Hepatocyte (in vitro differentiated cells): Measurements from ENCODE around the gene CARD9. TPM values are rescaled to one million over a fixed set of nuclear protein-coding genes. Genes with fewer than 3 reads are reported as not detected.

ENCODE experiments used
- DNase-seq: peaks from one replicate; pipeline ENCODE4 v3.0.0-alpha.2; 2016; ENCODE audit warnings: low spot score
- H2AFZ ChIP-seq: fragments of 200-600 bp; sonication (generic); 2 replicates; pipeline ENCODE4 v1.6.0; 2016; ENCODE audit warnings: antibody characterized with exemption, mild to moderate bottlenecking
- H3K27ac ChIP-seq: fragments of 200-600 bp; sonication (generic); 2 replicates; pipeline ENCODE4 v1.5.1; 2016; ENCODE audit warnings: mild to moderate bottlenecking
- H3K27me3 ChIP-seq: fragments of 200-600 bp; sonication (generic); 2 replicates; pipeline ENCODE4 v1.6.1; 2016
- H3K36me3 ChIP-seq: fragments of 200-600 bp; sonication (generic); replicated peaks from 2 replicates; pipeline ENCODE4 v1.5.1; 2016; ENCODE audit warnings: low read depth; ENCODE audit not compliant: insufficient read depth
- H3K4me1 ChIP-seq: fragments of 200-600 bp; sonication (generic); 2 replicates; pipeline ENCODE4 v1.5.1; 2016; ENCODE audit warnings: mild to moderate bottlenecking, moderate library complexity; ENCODE audit not compliant: insufficient read depth
- H3K4me2 ChIP-seq: fragments of 200-600 bp; sonication (generic); 2 replicates; pipeline ENCODE4 v1.6.0; 2016
- H3K4me3 ChIP-seq: fragments of 200-600 bp; sonication (generic); 2 replicates; pipeline ENCODE4 v1.5.1; 2016; ENCODE audit warnings: mild to moderate bottlenecking
- H3K79me2 ChIP-seq: fragments of 200-600 bp; sonication (generic); 2 replicates; pipeline ENCODE4 v1.6.0; 2017; ENCODE audit warnings: mild to moderate bottlenecking
- H3K9me2 ChIP-seq: fragments of 200-600 bp; sonication (generic); replicated peaks from 2 replicates; pipeline ENCODE4 v1.6.0; 2017; ENCODE audit warnings: mild to moderate bottlenecking; ENCODE audit not compliant: insufficient read depth
- H3K9me3 ChIP-seq: fragments of 200-600 bp; sonication (generic); 2 replicates; pipeline ENCODE4 v1.5.1; 2016; ENCODE audit warnings: low read depth, mild to moderate bottlenecking
- H4K20me1 ChIP-seq: fragments of 200-600 bp; sonication (generic); 2 replicates; pipeline ENCODE4 v1.6.0; 2016; ENCODE audit warnings: mild to moderate bottlenecking; ENCODE audit not compliant: insufficient read depth, poor library complexity, severe bottlenecking
- CTCF ChIP-seq: fragments of 200-600 bp; sonication (generic); IDR thresholded peaks from 2 replicates; pipeline ENCODE4 v1.5.1; 2016; ENCODE audit warnings: antibody characterized with exemption, mild to moderate bottlenecking; ENCODE audit not compliant: poor library complexity
- EZH2 ChIP-seq: fragments of 200-600 bp; sonication (generic); IDR thresholded peaks from 2 replicates; pipeline ENCODE4 v1.6.1; 2016; ENCODE audit warnings: antibody characterized with exemption, mild to moderate bottlenecking, borderline replicate concordance
- EZH2phosphoT487 ChIP-seq: fragments of 200-600 bp; sonication (generic); IDR thresholded peaks from one replicate; pipeline ENCODE4 v1.6.1; 2018; ENCODE audit warnings: antibody characterized with exemption, mild to moderate bottlenecking, low read depth, moderate library complexity; ENCODE audit not compliant: unreplicated experiment, severe bottlenecking
- WGBS: methylation state at CpG from one replicate; pipeline ENCODE4 v1.1.6; 2016; ENCODE audit warnings: low lambda C conversion rate; ENCODE audit errors: missing lambda C conversion rate; 5-methylcytosine and 5-hydroxymethylcytosine counted together
- polyA plus RNA-seq: library from polyadenylated mRNA; unstranded; fragments of >200 nt; fragmentation: Nextera tagmentation; extraction: Ambion mirVana; gene quantifications from 2 replicates; pipeline ENCODE4 v1.2.1, GENCODE V29; 2016
- total RNA-seq: library from RNA; depleted of rRNA; stranded (reverse); fragments of >200 nt; gene quantifications from 2 replicates; pipeline ENCODE4 v1.2.3, GENCODE V29; 2014

Gene CARD9
- total and polyA plus RNA-seq, 2 experiments from 2014 or later = 0.80 to 1.5 TPM

DNA sequence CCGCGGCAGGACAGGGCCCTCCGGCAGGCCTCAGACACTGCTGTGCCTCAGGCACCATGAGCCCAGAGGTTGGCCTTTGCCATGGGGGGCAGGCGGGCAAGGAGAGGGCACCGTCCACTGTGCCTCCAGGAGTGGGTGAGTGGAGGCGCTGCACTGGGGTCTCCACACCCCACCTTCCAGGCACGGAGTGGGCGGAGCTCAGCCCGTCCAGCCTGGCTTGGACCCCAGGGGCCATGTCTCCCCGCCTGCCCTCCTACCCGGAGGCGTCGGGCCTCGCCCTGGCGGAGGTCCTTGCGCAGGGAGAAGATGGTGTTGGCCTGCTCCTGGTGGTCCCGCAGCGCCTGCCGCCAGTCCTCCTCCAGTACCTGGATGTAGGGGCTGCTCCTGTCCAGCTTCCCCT, 3.4 kb downstream of the CARD9 start:
- no peaks in the 10 kb centered on the region for H4K20me1 ChIP-seq
- TF ChIP-seq EZH2 (no peak), CTCF (no peak), EZH2phosphoT487 (no peak)
- H2AFZ ChIP-seq = no peak overlapping the region
- 98% methylated on average over 17 of the region's 19 CpGs for WGBS
- no peaks in the 10 kb centered on the region for H3K9me3 ChIP-seq
- H3K9me2 ChIP-seq = no peaks in the 10 kb centered on the region
- no peaks in the 10 kb centered on the region for H3K36me3 ChIP-seq
- no peaks in the 10 kb centered on the region for H3K79me2 ChIP-seq
- H3K27me3 ChIP-seq = no peaks in the 10 kb centered on the region
- H3K4me2 ChIP-seq = no peak overlapping the region
- no peak overlapping the region for H3K4me3 ChIP-seq
- H3K4me1 ChIP-seq = peaks cover 16% of the 10 kb centered on the region
- no peak for DNase-seq
- no peak overlapping the region for H3K27ac ChIP-seq

DNA sequence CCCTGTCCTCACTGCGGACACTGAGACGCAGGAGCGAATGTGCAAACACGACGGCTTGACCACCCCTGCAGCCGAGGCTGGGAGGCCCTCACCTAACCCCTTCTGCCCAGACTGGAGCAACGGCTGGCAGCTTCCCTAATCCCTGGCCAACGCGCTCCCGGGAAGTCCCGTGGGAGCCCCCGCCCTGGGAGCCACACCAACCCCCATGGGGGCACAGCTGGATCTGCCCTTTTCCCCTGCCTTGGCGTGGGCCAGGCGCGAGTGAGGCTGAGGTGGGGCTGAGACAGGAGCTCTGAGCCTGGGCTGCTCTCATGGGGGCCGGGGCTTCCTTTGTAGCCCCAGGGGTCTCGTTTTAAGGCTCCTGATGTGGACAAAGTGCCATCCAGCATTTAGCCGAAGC, 5.3 kb downstream of the CARD9 start:
- Histone ChIP-seq H3K4me1 (peaks cover 11% of the 10 kb centered on the region), H3K9me3 (no peaks in the 10 kb centered on the region), H3K4me2 (no peak overlapping the region), H3K27me3 (no peaks in the 10 kb centered on the region), H3K4me3 (no peak overlapping the region), H3K79me2 (no peaks in the 10 kb centered on the region), H3K9me2 (no peaks in the 10 kb centered on the region), H2AFZ (no peak overlapping the region), H3K36me3 (no peaks in the 10 kb centered on the region), H4K20me1 (no peaks in the 10 kb centered on the region), H3K27ac (no peak overlapping the region)
- 88% methylated on average over 18 of the region's 18 CpGs for WGBS
- DNase-seq = no peak
- TF ChIP-seq EZH2 = no peak
- TF ChIP-seq CTCF = no peak
- TF ChIP-seq EZH2phosphoT487 = no peak

DNA sequence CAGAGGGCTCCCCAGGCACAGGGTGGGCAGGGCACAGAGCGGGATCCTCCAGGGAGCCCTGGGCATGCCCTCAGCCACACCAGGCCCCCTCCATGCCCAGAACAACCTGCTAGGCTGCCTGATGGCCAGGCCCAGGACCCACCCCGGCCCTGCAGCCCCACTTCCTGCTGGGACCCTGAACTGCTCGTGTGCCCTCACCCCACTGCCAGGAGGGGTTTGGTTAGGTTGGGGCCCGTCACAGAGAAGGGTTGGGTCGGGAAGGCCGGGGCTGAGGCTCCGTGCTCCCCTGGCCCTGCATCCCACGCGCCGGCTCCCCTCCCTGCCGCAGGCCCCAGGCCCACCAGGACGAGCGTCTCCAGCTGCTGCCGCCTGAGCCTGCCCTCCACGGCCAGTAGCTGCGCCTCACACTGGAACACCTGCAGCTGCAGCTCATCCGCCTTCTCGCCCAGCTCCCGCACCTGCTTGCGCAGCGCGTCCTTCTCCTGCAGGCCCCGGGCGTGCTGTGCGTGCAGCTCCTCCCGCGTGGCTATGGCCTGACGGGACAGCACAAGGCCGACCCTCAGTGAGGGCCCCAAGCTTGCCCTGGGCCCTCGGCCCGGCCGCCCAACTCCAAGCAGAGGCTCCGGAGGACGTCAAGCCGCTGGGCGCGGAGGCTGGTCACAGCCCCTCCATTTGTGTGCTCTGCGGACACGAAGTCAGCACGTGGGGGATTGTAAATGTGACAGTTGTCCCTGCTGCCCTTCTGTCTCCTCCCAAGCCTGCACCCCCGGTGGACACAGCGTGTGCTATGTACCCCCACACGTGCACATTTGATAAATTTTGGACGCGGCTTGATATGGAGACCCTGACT, 5.9 kb downstream of the CARD9 start:
- H3K79me2 ChIP-seq = no peaks in the 10 kb centered on the region
- DNase-seq = no peak
- H3K9me3 ChIP-seq = no peaks in the 10 kb centered on the region
- no peak overlapping the region for H3K4me2 ChIP-seq
- H3K27me3 ChIP-seq = no peaks in the 10 kb centered on the region
- no peak overlapping the region for H3K4me3 ChIP-seq
- H3K4me1 ChIP-seq = peaks cover 4% of the 10 kb centered on the region
- no peaks in the 10 kb centered on the region for H4K20me1 ChIP-seq
- WGBS = 94% methylated on average over 35 of the region's 45 CpGs
- no peaks in the 10 kb centered on the region for H3K9me2 ChIP-seq
- TF ChIP-seq EZH2 = no peak
- TF ChIP-seq EZH2phosphoT487 = no peak
- no peak for TF ChIP-seq CTCF
- H3K27ac ChIP-seq = no peak overlapping the region
- H3K36me3 ChIP-seq = no peaks in the 10 kb centered on the region
- no peak overlapping the region for H2AFZ ChIP-seq
